ENCODE measurements around the gene EPHA6.
A peak's percentile ranks its signal among the peaks of the same experiment; 100 is the strongest.

The EPHA6 gene

DNA sequence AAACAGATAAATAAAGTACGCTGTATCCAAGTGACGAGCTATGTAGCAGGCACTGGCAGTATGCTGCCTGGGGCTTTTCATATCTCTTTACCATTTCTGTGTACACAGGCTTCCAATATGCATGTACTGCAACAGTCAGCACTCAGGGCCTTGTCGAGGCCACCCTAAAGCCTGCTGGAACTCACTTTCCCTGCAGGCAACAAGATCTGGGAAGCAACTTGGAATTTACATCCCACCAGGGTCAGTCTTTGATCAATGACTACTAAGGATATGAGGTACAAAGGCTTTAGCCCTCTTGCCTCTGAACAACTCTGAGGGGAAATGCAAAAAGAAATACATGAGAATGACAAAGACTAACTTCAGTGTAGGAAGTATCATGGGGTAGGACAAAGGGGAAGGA, 848.4 kb downstream of the EPHA6 start:
- DNase-seq, result no peak

DNA sequence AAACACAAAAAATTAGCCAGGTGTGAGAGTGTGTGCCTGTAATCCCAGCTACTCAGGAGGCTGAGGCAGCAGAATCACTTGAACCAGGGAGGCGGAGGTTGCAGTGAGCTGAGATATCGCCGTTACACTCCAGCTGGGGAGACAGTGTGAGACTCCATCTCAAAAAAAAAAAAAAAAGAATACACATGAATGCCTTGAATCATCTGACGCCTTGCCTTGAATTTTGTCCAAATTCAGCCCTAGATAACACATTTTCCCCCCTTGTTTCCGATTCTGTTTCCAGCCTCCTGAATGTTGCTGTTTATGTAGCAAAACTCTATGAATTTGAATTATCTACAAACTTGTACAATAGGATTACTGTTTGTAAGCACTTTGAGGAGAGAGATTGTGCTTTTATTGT, 851.5 kb downstream of the EPHA6 start:
- no peak for DNase-seq

GRCh38 chr3:97670952-97671351, 856.6 kb downstream of the EPHA6 start:
- DNase-seq, result no peak

DNA sequence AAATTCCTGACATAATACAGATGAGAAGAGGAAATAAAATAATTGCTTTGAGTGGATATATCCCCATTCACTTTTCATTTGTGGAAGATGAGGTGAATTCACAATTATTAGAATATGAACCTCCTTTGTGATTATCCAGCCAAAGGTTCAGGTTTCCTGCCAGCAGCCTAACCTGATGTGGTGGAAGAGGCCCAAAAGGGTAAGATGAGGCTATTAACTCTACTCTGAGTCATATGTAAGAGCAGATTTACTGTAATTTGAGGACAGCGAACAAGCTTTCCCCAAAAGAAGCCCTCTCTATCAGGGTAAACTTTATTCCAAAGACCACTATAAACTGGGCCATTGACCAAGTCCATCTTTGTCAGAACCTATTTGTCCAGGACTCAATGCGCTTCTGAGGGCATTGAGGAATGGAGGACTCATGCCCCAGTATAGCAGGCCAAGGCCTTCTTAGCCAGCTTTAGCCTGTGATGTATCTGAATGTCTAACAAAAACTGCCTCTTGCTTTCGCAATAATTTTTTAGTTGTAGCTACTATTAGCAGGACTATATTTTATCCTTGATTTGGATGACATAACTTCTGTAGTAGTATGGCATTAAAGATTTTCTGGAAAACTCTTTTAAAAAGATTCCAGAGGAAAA, 859.1 kb downstream of the EPHA6 start:
- DNase-seq, result no peak

DNA sequence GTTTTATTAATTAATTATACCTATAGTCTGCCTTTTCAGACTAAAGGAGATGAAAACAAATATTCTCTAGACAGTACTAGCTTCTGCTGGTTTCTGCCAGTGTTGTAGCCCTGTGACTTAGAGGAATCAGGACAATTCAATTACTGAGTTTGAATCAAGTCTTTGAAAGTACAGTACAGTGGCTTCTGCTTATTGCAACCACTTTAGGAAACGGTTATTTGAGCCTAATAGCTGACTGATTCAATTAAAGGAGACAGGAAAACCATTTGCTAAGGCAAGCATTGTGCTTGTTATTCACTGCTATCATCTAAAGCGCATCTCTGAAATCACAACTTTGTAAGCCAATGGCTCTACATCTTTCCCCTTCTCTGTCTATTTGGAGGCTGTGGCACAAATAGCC, 860.1 kb downstream of the EPHA6 start:
- no peak for DNase-seq

DNA sequence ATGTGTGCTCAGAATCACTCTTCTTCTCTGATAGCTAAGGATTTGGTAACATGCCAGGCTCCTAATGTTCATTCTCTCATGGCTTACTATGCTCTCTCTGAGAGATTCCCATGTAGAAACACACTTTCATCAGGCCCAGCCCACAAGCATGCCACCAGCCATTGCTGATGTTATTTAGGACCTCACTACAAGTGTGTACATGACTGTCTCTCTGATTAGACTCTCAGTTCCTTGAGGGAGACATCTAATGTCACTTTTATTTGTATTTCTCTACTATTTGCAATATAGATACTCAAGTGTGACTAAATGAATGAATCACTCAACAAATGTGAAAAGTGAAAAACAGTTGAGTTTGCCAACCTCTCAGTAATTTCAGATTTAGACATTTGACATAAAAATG, 865.8 kb downstream of the EPHA6 start:
- no peak for DNase-seq

DNA sequence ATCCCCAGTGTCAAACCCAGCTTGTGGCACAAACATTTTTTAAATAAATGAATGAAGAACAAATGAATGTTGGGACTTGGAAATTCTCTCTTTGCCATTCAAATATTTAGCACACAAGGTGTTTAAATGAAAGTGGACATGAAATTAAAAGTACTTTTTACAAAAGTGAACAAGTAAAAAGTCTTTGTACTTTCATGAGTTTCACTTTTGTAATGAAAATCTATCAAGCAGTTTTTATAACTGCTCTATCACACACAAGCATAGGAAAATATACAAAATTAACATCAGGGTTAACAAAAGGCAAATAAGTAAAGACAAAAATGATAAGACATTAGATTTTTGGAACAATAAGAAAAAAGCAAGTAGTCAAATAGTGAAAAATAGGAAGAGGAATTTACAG, 866.3 kb downstream of the EPHA6 start:
- DNase-seq, result no peak

GRCh38 chr3:97684490-97684889, 870.1 kb downstream of the EPHA6 start:
- DNase-seq, result no peak

- DNase-seq, result no peak
These were observed 871.9 kb downstream of the EPHA6 start for GRCh38 chr3:97686258-97686657.

GRCh38 chr3:97687734-97688133, 873.3 kb downstream of the EPHA6 start:
- DNase-seq, result no peak

GRCh38 chr3:97689111-97689510, 874.7 kb downstream of the EPHA6 start:
- DNase-seq, result no peak

DNA sequence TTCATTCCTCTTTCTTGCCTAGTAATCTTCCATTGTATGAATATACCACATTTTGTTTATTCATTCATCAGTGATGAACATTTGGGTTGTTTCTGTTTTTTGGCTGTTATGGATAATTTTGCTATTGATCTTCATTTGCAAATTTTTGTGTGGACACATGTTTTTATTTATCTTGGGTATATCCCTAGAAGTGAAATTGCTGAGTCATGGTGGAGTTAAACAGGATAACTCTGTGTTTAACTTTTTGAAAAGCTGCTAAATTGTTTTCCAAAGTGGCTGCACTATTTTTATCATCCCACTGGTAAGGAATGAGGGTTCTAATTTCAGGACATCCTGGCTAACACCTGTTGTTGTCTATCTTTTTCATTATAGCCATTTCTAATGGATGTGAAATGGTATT, 875.6 kb downstream of the EPHA6 start:
- no peak for DNase-seq

GRCh38 chr3:97691354-97691753, 877.0 kb downstream of the EPHA6 start:
- DNase-seq, result no peak

GRCh38 chr3:97692389-97692788, 878.0 kb downstream of the EPHA6 start:
- DNase-seq, result no peak

GRCh38 chr3:97692831-97693230, 878.4 kb downstream of the EPHA6 start:
- DNase-seq, result no peak

- no peak for DNase-seq
These were observed 880.5 kb downstream of the EPHA6 start for GRCh38 chr3:97694876-97695275.

DNA sequence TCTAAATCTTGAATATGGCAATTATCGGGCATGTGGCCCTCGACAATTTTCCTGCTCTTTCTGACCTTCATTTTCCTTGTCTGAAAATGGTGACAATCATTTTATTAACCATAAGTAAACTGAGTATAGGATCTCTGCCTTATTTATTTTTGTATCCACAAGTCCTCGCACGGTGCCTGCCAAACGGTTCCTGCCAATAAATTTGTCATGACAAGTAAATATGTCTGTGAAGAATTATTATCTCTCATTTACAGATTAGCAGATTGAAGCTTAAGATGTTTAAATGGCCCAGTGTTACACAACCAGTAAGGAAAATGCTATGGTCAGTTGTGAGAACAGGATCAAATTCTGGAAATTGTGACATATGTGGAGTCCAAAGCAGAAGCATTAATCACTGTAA, 884.3 kb downstream of the EPHA6 start:
- DNase-seq, result no peak

DNA sequence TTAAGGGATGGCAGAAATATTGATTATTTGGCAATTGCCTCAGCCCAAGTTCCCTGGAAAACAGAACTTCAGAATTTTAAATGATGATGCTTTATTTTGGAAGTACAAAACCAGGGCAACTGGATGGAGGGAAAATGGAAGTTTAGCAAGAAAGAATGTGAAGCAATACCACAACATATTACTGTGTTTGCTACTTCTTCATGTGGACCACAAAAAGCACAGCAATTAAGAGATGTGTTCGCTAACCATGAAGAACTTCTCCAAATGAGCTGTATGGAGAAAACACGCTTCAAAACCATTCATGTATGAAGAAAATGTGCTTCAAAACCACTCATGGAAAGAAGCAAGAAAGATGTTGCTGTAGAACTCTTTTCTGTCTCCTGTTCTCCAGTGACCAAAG, 885.5 kb downstream of the EPHA6 start:
- no peak for DNase-seq

DNA sequence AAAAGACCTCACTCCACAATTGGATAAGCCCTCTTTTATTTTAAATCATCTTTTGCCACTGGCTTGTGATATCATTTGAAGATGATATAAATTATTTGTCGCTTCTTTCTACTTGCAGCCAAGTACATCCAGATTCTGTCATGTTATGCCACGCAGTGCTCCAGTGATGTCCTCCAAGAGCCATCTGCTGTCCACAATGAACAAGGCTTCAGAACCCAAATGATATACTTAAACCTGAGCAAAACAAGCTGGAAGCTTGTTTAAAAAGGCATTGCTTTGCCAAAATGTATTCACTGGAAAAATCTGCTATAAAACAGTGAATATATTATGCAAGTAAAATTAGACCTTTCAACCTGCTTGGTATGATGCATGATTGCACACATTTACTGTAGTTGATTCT, 891.4 kb downstream of the EPHA6 start:
- no peak for DNase-seq

DNA sequence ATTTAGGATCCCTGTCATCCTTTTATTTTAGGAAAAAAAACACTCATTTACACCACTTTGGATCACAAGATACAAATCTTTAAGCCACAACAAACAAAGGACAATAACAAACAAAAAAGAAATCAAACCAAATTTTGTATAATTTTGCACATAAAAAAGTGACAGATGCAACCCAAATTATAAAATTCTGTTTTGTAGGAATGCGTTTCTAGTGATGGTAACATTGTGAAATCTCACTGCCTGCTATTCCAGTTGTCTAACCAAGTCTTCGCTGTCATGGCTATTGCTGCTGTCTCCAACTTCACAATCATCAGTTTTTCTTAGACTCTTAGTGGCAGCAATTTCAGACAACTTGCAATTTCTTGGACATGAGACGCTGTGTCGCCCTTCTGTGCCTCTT, 891.8 kb downstream of the EPHA6 start:
- no peak for DNase-seq

GRCh38 chr3:97711654-97712053, 897.3 kb downstream of the EPHA6 start:
- DNase-seq, result no peak

DNA sequence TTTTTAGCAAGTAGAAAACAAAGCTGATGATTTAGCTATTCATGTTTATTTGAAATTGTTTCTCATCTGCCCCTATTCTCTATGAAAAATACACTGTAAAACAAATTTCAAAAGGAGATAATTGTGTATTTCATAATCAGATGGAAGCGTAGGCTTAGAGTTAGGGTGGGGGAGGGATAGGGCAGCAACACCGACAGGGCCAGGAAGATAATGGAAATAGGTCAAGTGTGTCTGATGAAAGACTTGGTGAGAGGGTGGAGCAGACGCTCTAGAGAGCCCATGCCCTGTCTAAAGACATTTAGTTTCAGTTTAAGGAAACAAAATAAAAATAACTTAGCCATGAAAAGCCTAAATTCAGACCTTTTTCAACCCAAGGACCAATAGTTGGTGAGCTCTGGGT, 898.5 kb downstream of the EPHA6 start:
- no peak for DNase-seq

DNA sequence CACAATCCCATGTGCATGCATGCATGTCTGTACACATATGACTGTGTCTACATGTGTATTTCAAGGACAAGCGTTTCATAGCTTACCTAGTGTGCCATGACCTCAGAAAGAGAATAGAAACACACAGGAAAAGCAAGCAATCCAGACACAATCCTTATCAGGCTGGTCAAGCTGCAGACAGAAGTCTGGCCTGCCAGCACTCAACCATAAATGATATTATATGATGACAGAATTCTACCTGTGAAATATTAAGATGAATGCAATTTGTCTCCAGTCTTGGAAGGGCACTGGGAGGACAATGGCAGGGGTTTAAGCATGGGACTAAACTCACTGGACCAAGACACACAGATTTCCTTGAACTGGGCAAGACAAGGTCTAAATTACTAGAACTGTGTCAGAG, 899.2 kb downstream of the EPHA6 start:
- DNase-seq, result no peak

DNA sequence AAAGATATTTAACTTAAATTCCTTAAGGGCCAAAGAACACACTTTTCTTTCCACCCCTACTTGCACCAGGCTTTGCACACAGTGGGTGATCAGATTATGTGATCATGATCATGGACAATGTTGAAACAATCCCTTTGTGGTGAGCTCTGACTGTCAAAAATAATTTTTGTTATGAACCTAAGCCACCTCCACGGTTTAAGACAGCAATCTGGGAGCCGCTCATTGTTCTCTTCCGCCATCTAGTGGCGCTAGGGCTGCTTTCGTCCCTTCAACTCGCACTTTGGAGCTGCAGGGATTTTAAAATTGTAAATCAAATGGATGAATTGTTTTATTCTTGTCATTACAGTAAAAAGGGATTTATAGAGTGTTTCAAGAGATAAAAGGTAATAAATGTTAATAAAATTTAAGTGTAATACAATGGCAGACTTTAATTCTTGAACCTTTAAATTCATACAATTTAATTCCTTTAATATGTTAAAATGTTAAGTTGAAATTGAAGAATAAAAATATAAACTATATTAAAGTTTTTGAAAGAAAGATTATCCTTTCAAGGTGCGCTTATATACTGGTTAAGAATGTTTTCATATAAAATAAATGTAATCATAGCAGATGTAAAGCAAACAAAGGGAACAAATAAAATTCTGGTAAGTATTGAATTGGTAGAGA, 904.9 kb downstream of the EPHA6 start:
- peak; percentile 2 to 69 for DNase-seq

GRCh38 chr3:97720417-97720816, 906.0 kb downstream of the EPHA6 start:
- no peak for DNase-seq
